WTC11 (cell line): Measurements from ENCODE around the gene THSD8. TPM values are rescaled to one million over a fixed set of nuclear protein-coding genes. Genes with fewer than 3 reads are reported as not detected.

Source experiments
- ATAC-seq: fragments of 200-7000 bp; cut with Tn5 transposase; 2 replicates; pipeline ENCODE4 v1.10.0; 2021; ENCODE audit warnings: mild to moderate bottlenecking, moderate library complexity
- CTCF ChIA-PET: fragments of 300-600 bp; sonication (Branson Sonifier 250); formaldehyde crosslinking; loops from one replicate; lab custom pipeline; 2021; ENCODE audit warnings: antibody characterized with exemption; lab: Charles Lee
- POLR2A ChIA-PET: fragments of 350-600 bp; sonication (Branson Sonifier 250); formaldehyde crosslinking; loops from one replicate; lab custom pipeline; 2021; ENCODE audit warnings: antibody characterized with exemption; lab: Charles Lee
- DNase-seq: peaks from one replicate; pipeline ENCODE4 v3.0.0; 2021; ENCODE audit warnings: low spot score
- H3K27ac Mint-ChIP-seq: 2 replicates; pipeline ENCODE4 v1.8.0; 2021; ENCODE audit warnings: mixed read lengths
- H3K27me3 Mint-ChIP-seq: 2 replicates; pipeline ENCODE4 v1.8.0; 2021; ENCODE audit warnings: low read depth, mild to moderate bottlenecking, moderate library complexity, mixed read lengths
- H3K36me3 Mint-ChIP-seq: 2 replicates; pipeline ENCODE4 v1.8.0; 2021; ENCODE audit warnings: mixed read lengths
- H3K4me1 Mint-ChIP-seq: 2 replicates; pipeline ENCODE4 v1.8.0; 2022; ENCODE audit warnings: mixed read lengths
- H3K4me3 Mint-ChIP-seq: 2 replicates; pipeline ENCODE4 v1.8.0; 2021; ENCODE audit warnings: mild to moderate bottlenecking, moderate library complexity, mixed read lengths
- H3K9me3 Mint-ChIP-seq: 2 replicates; pipeline ENCODE4 v1.8.0; 2021; ENCODE audit warnings: mixed read lengths
- ATF1 ChIP-seq: sonication (generic); formaldehyde crosslinking; IDR thresholded peaks from 2 replicates; pipeline ENCODE4 v1.8.1; 2023; ENCODE audit warnings: mild to moderate bottlenecking, moderate library complexity, missing genetic modification reagents
- ATF3 ChIP-seq: sonication (generic); formaldehyde crosslinking; conservative IDR thresholded peaks from 2 replicates; pipeline ENCODE4 v1.8.1; 2022; ENCODE audit warnings: mild to moderate bottlenecking, missing genetic modification reagents
- CREB1 ChIP-seq: sonication (generic); formaldehyde crosslinking; IDR thresholded peaks from 2 replicates; pipeline ENCODE4 v1.8.0; 2023; ENCODE audit warnings: mild to moderate bottlenecking, missing genetic modification reagents
- CREM ChIP-seq: sonication (generic); formaldehyde crosslinking; IDR thresholded peaks from 2 replicates; pipeline ENCODE4 v1.8.1; 2022; ENCODE audit warnings: mild to moderate bottlenecking, missing genetic modification reagents, moderate library complexity
- E2F4 ChIP-seq: sonication (generic); formaldehyde crosslinking; IDR thresholded peaks from 2 replicates; pipeline ENCODE4 v1.8.1; 2022; ENCODE audit warnings: low read depth, mild to moderate bottlenecking, moderate library complexity, missing genetic modification reagents, borderline replicate concordance
- ELF4 ChIP-seq: sonication (generic); formaldehyde crosslinking; IDR thresholded peaks from 2 replicates; pipeline ENCODE4 v1.8.1; 2022; ENCODE audit warnings: low read depth, mild to moderate bottlenecking, moderate library complexity, missing genetic modification reagents
- ETV6 ChIP-seq: sonication (generic); formaldehyde crosslinking; IDR thresholded peaks from 2 replicates; pipeline ENCODE4 v1.8.1; 2022; ENCODE audit warnings: mild to moderate bottlenecking, missing genetic modification reagents
- GTF2I ChIP-seq: fragments of 250-450 bp; sonication (Bioruptor Pico); conservative IDR thresholded peaks from 2 replicates; pipeline ENCODE4 v1.4.0; 2021; ENCODE audit warnings: mild to moderate bottlenecking
- HMGA2 ChIP-seq: fragments of 250-450 bp; sonication (Bioruptor Pico); IDR thresholded peaks from 2 replicates; pipeline ENCODE4 v1.4.0; 2021; ENCODE audit warnings: mild to moderate bottlenecking, moderate library complexity
- NFYB ChIP-seq: sonication (generic); formaldehyde crosslinking; conservative IDR thresholded peaks from 2 replicates; pipeline ENCODE4 v1.8.0; 2022; ENCODE audit warnings: low read depth, missing genetic modification reagents
- SMAD3 ChIP-seq: sonication (generic); formaldehyde crosslinking; IDR thresholded peaks from 2 replicates; pipeline ENCODE4 v1.8.0; 2022; ENCODE audit warnings: missing genetic modification reagents, mild to moderate bottlenecking, borderline replicate concordance
- ZNF138 ChIP-seq: sonication (generic); formaldehyde crosslinking; conservative IDR thresholded peaks from 2 replicates; pipeline ENCODE4 v1.8.1; 2022; ENCODE audit warnings: mild to moderate bottlenecking, moderate library complexity, missing genetic modification reagents
- ZNF423 ChIP-seq: fragments of 250-450 bp; sonication (Bioruptor Pico); IDR thresholded peaks from 2 replicates; pipeline ENCODE4 v2.1.2; 2022; ENCODE audit warnings: mild to moderate bottlenecking, moderate library complexity
- ZNF512 ChIP-seq: sonication (generic); formaldehyde crosslinking; IDR thresholded peaks from 2 replicates; pipeline ENCODE4 v1.8.1; 2022; ENCODE audit warnings: missing genetic modification reagents, borderline replicate concordance
- total RNA-seq: library from RNA; stranded (reverse); gene quantifications from 3 replicates; pipeline ENCODE4 v1.2.3, GENCODE V29; 2021

Gene THSD8
- total RNA-seq, 1 experiment from 2014 or later: 30.1 TPM

GRCh38 chr19:12788042-12788681 is 13.7 kb upstream of the THSD8 start:
- Mint-ChIP-seq H3K9me3 (no peaks in the 10 kb centered on the region), H3K36me3 (no peaks in the 10 kb centered on the region), H3K4me3 (no peak overlapping the region; the same call in 1 of the 2 replicates), H3K27ac (no peak overlapping the region), H3K27me3 (peaks cover 22% of the 10 kb centered on the region), H3K4me1 (peaks cover 25% of the 10 kb centered on the region)
- TF ChIP-seq HMGA2 (no peak), ZNF512 (no peak), ZNF138 (CRISPR knock-in tag) (no peak), ETV6 (CRISPR knock-in tag) (no peak), ATF3 (CRISPR knock-in tag) (no peak), CREB1 (CRISPR knock-in tag) (no peak), SMAD3 (CRISPR knock-in tag) (no peak), NFYB (CRISPR knock-in tag) (no peak), CREM (CRISPR knock-in tag) (no peak), ATF1 (CRISPR knock-in tag) (no peak), E2F4 (CRISPR knock-in tag) (no peak)
- DNase-seq (no peak), ATAC-seq (no peak)
- ChIA-PET CTCF (interaction anchor here (0.6 to 3.4 kb wide), 10 partner anchors 8 to 97 kb away, joined by 3 to 29 read pairs (median 6); partner anchors contain the start of gene HOOK2), POLR2A (interaction anchor here (1.3 to 1.7 kb wide), 4 partner anchors 10 to 22 kb away, joined by 3 to 5 read pairs (median 4); no protein-coding TSS in a partner anchor)

- H3K4me3 Mint-ChIP-seq: peak overlapping the region; percentile 78
- TF ChIP-seq NFYB (CRISPR knock-in tag) (no peak), ZNF423 (CRISPR knock-in tag) (peak; percentile 42; the same call in 1 of the 2 replicates), SMAD3 (CRISPR knock-in tag) (no peak)
- peaks cover 24% of the 10 kb centered on the region for H3K27me3 Mint-ChIP-seq
- ChIA-PET POLR2A (interaction anchor here (1.4 to 1.7 kb wide), 3 partner anchors 11 to 23 kb away, joined by 3 to 5 read pairs (median 4); no protein-coding TSS in a partner anchor), CTCF (interaction anchor here (0.6 to 3.4 kb wide), 9 partner anchors 11 to 97 kb away, joined by 3 to 29 read pairs (median 7); partner anchors contain the start of gene HOOK2)
- DNase-seq: peak; percentile 53
- peaks cover 23% of the 10 kb centered on the region for H3K4me1 Mint-ChIP-seq
- H3K27ac Mint-ChIP-seq: peak overlapping the region; percentile 63
- H3K36me3 Mint-ChIP-seq: no peaks in the 10 kb centered on the region
- no peak for ATAC-seq
- no peaks in the 10 kb centered on the region for H3K9me3 Mint-ChIP-seq
These were observed 13.2 kb upstream of the THSD8 start for GRCh38 chr19:12788682-12789097.

GRCh38 chr19:12789098-12789903 is 12.6 kb upstream of the THSD8 start:
- H3K4me3 Mint-ChIP-seq: peak overlapping the region; percentile 84
- ChIA-PET POLR2A (interaction anchor here (1.4 to 1.7 kb wide), 3 partner anchors 11 to 23 kb away, joined by 3 to 5 read pairs (median 4); no protein-coding TSS in a partner anchor), CTCF (interaction anchor here (1.0 to 3.4 kb wide), 8 partner anchors 12 to 96 kb away, joined by 3 to 29 read pairs (median 8); partner anchors contain the start of gene HOOK2)
- H3K27ac Mint-ChIP-seq: peak overlapping the region; percentile 63
- peak; percentile 7 for ATAC-seq
- peaks cover 27% of the 10 kb centered on the region for H3K27me3 Mint-ChIP-seq
- H3K9me3 Mint-ChIP-seq: no peaks in the 10 kb centered on the region
- no peaks in the 10 kb centered on the region for H3K36me3 Mint-ChIP-seq
- peak; percentile 37 for DNase-seq
- no peak for TF ChIP-seq ELF4 (CRISPR knock-in tag)
- TF ChIP-seq GTF2I (CRISPR knock-in tag): peak; percentile 82; the same call in 1 of the 2 replicates
- H3K4me1 Mint-ChIP-seq: peaks cover 26% of the 10 kb centered on the region
